Activated B cell treated with CpG ODN at 0.5 μM for 24 hours (primary cell): Measurements from ENCODE around the gene EVI5. TPM values are rescaled to one million over a fixed set of nuclear protein-coding genes. Genes with fewer than 3 reads are reported as not detected.

ENCODE experiments used
- ATAC-seq: fragments of 200-7000 bp; cut with Tn5 transposase; one replicate; pipeline ENCODE4 v1.10.0; 2021; ENCODE audit warnings: low read depth, mild to moderate bottlenecking, moderate library complexity
- CTCF ChIA-PET: fragments of 350-600 bp; sonication (Branson Sonifier 250); formaldehyde crosslinking; loops from one replicate; lab custom pipeline; 2021; ENCODE audit warnings: antibody characterized with exemption; lab: Charles Lee
- POLR2A ChIA-PET: fragments of 350-600 bp; sonication (Branson Sonifier 250); formaldehyde crosslinking; loops from one replicate; lab custom pipeline; 2021; ENCODE audit warnings: antibody characterized with exemption; lab: Charles Lee
- DNase-seq: peaks from one replicate; pipeline ENCODE4 v3.0.0; 2022
- H3K27ac Mint-ChIP-seq: one replicate; pipeline ENCODE4 v1.8.0; 2020; ENCODE audit warnings: mixed read lengths
- H3K27me3 Mint-ChIP-seq: one replicate; pipeline ENCODE4 v1.8.0; 2021; ENCODE audit warnings: mixed read lengths
- H3K36me3 Mint-ChIP-seq: one replicate; pipeline ENCODE4 v1.8.0; 2021; ENCODE audit warnings: low read depth, mixed read lengths
- H3K4me1 Mint-ChIP-seq: one replicate; pipeline ENCODE4 v1.8.0; 2021; ENCODE audit warnings: mixed read lengths
- H3K4me3 Mint-ChIP-seq: one replicate; pipeline ENCODE4 v1.8.0; 2020; ENCODE audit warnings: mild to moderate bottlenecking, mixed read lengths
- H3K9me3 Mint-ChIP-seq: one replicate; pipeline ENCODE4 v1.8.0; 2020; ENCODE audit warnings: mixed read lengths
- CTCF ChIP-seq: fragments of 200-600 bp; IDR thresholded peaks from one replicate; pipeline ENCODE4 v1.8.0; 2022; ENCODE audit warnings: antibody characterized with exemption, mild to moderate bottlenecking
- intact Hi-C: fragments of 100-400 bp; cut with micrococcal nuclease; formaldehyde crosslinking; loops from one replicate; pipeline ENCODE4 v1.15.1; 2024
- total RNA-seq: library from RNA; stranded (reverse); gene quantifications from 2 replicates; pipeline ENCODE4 v1.2.3, GENCODE V29; 2022

The EVI5 gene
- total RNA-seq, 1 donor from 2014 or later, result 27.4 TPM

- Mint-ChIP-seq H3K4me1 (no peaks in the 10 kb centered on the region), H3K27ac (no peak overlapping the region), H3K27me3 (no peaks in the 10 kb centered on the region), H3K36me3 (peaks cover 11% of the 10 kb centered on the region), H3K9me3 (no peaks in the 10 kb centered on the region), H3K4me3 (no peak overlapping the region)
- intact Hi-C loops, result no loop called here
- no peak for TF ChIP-seq CTCF
- ATAC-seq (no peak), DNase-seq (no peak)
- POLR2A ChIA-PET, result no interaction called here
- CTCF ChIA-PET, result no interaction called here
Measured at GRCh38 chr1:92544756-92545165, 240.1 kb downstream of the EVI5 start.

- Mint-ChIP-seq H3K27me3 (no peaks in the 10 kb centered on the region), H3K4me3 (no peak overlapping the region), H3K9me3 (no peaks in the 10 kb centered on the region), H3K27ac (no peak overlapping the region), H3K36me3 (peaks cover 9% of the 10 kb centered on the region), H3K4me1 (peaks cover 8% of the 10 kb centered on the region)
- ChIA-PET CTCF (no interaction called here), POLR2A (no interaction called here)
- ATAC-seq (no peak), DNase-seq (no peak)
- TF ChIP-seq CTCF, result no peak
- intact Hi-C loops, result no loop called here
Measured at GRCh38 chr1:92543131-92544055, 241.5 kb downstream of the EVI5 start.

- Mint-ChIP-seq H3K27ac (peak overlapping the region; percentile 84), H3K4me3 (peak overlapping the region; percentile 66), H3K27me3 (no peaks in the 10 kb centered on the region), H3K9me3 (peaks cover 2% of the 10 kb centered on the region), H3K36me3 (peaks cover 10% of the 10 kb centered on the region), H3K4me1 (peaks cover 44% of the 10 kb centered on the region)
- POLR2A ChIA-PET, result interaction anchor here (0.6 to 3.2 kb wide), 3 partner anchors 53 to 807 kb away, joined by 4 to 17 read pairs (median 7); partner anchors contain the start of genes DR1 and GFI1
- ATAC-seq (no peak), DNase-seq (no peak)
- CTCF ChIA-PET, result no interaction called here
- no peak for TF ChIP-seq CTCF
- intact Hi-C loops, result loop anchor here (10.0 kb wide), 3 partner anchors 46 to 646 kb away; partner anchors contain the start of genes CCDC18, EVI5 and TMED5
Measured at GRCh38 chr1:92538413-92539061, 246.4 kb downstream of the EVI5 start.

GRCh38 chr1:92538048-92538412, 246.9 kb downstream of the EVI5 start:
- DNase-seq, result no peak
- Mint-ChIP-seq H3K4me3 (peak overlapping the region; percentile 66), H3K4me1 (peaks cover 45% of the 10 kb centered on the region), H3K9me3 (peaks cover 2% of the 10 kb centered on the region), H3K27me3 (no peaks in the 10 kb centered on the region), H3K36me3 (peaks cover 10% of the 10 kb centered on the region), H3K27ac (peak overlapping the region; percentile 84)
- peak; percentile 70 for ATAC-seq
- POLR2A ChIA-PET, result interaction anchor here (1.1 to 3.2 kb wide), 2 partner anchors 52 to 240 kb away, joined by 4 to 17 read pairs; partner anchors contain the start of gene GFI1
- intact Hi-C loops, result loop anchor here (10.0 kb wide), 3 partner anchors 47 to 647 kb away; partner anchors contain the start of genes CCDC18, EVI5 and TMED5
- CTCF ChIA-PET, result no interaction called here
- no peak for TF ChIP-seq CTCF
